Measurements from ENCODE around the gene SERINC3. TPM values are rescaled to one million over a fixed set of nuclear protein-coding genes. Genes with fewer than 3 reads are reported as not detected.
"Not testable (repeated sequence)": the region's sequence is repeated elsewhere in the genome, so short reads cannot be mapped to it uniquely, and the experiment has no call there.

SERINC3 gene
- polyA plus RNA-seq, 12 donors, result 38.1 to 61.1 (median 54.9) TPM; not detected in 1

DNA sequence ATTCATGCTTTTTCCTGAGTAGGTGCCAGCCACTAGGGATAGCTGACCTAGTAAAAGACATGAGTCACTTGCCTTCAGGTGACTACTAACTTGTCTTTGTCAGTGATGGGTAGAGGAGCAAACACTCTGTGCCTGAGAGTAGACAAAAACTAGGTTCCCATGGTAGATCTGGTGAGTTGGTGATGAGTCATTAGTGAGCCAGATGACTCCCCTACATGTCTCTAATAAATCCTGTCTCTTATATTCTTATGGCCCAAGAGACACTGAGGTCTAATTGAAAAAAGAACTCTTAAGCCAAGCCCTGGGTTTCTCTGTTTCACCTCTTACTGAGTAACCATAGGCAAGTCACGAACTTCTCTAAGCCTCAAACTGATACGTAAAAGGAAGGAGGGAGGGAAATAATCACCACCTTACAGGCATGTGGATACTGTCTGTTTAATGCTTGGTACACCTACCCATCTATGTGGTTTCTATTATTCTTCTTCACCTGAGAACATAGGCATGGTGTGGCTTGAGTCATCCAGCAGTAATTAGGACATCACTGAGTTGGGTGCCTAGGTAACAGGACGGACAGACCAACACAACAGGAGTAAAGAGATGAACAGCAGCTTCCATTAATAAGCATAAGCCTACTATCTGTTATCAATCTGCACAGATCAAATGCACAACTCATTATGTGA, 25.9 kb downstream of the SERINC3 start:
- no peak for DNase-seq

DNA sequence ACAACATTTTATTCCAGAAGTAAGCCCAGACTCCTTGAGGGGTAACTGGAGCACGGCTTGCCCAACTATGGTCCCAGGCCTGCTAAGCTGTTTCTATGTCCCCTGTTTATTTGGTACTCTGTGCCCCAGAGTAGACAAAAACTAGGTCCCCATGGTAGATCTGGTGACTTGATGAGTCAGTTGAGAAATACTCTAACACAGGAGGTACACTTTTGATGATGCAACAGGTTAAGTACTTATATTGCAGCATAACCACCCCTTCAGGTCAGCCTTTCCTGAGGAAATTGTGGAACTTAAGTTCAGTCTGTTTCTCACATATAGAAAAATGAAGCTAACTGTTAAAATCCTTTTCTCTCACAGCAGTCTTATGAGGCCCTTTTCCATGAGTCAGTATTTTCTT, 26.6 kb downstream of the SERINC3 start:
- DNase-seq, result no peak

DNA sequence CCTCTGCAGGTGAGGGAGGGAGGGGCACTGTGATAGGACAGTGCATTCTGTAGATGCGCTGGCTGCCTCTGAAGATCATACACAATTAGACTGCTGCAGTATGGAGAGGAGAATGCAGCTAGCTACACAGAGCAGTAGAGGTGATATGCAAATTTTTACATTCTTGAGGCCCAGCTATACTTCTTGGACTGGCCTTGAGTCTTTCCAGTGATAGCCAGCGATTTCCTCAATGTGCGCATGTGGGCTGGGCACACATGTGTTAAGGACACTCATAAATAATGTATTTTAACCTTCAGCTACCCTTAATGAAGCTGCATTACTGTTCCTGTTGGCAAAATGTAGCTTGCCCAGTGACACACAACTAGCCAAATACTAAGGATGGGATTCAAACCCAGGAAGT, 27.2 kb downstream of the SERINC3 start:
- DNase-seq, result no peak

DNA sequence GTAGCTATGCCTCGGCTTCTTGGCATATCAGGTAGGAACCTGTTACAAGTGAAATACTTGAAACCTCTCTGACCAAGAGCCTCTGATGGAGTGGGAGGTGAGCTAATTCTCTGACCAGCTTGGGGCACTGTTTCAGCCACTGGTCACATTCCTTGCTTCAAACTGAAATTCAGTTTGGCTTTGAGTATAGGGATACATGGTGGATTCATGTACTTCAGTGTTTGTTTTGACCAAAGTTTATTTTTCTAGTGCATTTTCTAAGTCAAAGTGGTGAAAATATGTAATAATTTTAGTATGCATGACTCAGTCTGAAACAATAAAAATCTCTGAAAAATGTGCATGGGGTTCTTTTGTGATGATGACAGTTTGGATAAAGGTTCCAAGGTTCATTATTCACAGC, 27.6 kb downstream of the SERINC3 start:
- no peak for DNase-seq

DNA sequence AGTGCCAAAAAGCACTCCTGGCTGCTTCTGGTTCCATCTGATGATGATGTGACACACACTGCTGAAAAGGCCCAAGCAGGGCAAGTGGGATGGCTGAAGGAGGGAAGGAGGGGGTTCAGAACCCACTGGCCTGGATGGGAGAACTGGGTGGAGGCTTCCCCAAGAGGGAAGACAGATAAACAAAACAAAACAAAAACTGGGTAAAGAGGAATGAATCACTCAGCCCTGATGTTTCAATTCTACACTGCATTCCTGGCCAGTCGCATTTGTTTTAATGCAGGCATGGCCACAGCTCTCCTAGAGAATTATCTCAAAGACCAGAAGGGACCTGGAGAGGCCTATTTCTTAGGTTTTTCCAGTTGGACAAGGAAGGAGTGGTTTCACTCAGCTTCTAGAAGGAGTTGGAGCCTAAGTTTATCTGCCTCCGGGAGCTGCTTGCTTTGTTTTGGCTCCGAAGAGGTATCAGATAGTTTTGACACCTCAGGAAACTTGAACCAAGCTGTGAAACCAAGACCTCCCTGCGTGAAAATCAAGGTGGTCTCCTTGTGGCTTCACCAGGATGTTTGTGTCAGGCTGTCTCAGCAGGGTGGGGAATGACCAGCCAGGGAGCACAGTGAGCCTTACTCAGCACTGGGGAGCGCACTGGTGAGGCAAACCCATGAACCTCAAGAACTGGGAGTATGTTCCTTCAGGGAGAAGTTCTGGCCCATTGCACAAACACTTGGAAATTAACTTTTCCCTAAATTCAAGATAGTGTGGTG, 30.1 kb downstream of the SERINC3 start:
- no peak for DNase-seq

DNA sequence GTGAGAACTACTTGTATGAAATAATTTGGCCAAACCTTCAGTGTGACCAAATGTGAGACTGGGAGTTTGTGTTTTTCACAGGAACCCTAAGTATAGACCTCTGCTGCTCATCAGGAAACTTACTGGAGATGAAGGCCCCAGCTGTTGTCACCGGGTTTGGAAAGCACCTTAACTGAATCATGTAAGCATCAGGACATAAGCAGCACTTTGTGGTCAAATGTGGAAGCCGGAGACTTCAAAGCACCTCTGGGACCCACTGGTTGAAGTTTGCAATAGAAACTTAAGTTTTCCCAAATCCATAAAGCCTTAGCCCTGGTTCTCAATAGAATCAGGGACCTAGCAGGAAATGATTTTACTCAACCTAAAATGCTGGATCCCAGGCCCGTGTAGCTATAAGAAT, 31.9 kb downstream of the SERINC3 start:
- DNase-seq, result no peak

DNA sequence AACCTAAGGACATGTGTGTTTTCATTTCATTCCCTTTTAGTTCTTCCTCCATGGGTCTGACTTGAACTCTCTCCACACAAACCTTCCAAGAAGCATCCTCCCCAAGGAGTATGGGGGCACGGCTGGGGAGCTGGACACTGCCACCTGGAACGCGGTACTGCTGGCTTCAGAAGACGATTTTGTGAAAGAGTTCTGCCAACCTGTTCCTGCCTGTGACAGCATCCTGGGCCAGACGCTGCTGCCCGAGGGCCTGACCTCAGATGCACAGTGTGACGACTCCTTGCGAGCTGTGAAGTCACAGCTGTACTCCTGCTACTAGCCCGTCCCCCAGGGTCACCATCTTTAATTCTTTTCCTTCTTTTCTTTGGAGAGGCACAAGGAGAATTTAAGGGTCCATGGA, 32.6 kb downstream of the SERINC3 start:
- no peak for DNase-seq

DNA sequence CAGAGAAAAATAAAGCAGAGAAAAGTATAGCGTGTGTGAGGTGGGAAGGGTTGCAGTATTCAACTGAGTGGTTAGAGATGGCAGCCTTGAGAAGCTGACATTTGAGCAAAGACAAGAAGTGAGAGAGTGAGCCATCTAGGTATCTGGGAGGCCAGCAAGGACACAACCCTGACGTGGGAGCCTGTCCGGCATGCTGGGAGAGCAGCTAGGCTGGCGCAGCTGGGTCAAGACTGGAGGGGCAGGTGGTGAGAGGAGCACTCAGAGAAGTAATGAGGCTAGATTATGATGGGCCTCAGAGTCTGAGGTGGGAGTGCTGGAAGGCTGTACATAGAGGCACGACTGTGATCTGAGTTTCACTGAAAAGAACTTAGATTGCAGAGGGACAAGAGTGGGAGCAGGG, 33.3 kb downstream of the SERINC3 start:
- no peak for DNase-seq

DNA sequence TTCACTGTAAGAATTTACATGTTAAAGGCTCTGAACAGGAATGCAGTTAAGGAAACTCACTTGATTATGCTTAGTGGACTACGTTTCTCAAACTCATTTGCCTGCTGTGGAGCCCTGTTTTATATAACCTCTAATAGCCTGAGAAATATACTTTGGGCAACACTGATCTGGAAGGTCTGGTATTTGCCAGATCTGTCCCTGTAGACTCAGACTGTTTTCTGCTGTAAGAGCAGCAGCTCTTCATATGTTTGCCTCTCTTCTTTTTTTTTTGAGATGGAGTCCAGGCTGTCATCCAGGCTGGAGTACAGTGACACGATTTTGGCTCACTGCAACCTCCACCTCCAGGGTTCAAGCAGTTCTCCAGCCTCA, 36.1 kb downstream of the SERINC3 start:
- DNase-seq, result no peak

DNA sequence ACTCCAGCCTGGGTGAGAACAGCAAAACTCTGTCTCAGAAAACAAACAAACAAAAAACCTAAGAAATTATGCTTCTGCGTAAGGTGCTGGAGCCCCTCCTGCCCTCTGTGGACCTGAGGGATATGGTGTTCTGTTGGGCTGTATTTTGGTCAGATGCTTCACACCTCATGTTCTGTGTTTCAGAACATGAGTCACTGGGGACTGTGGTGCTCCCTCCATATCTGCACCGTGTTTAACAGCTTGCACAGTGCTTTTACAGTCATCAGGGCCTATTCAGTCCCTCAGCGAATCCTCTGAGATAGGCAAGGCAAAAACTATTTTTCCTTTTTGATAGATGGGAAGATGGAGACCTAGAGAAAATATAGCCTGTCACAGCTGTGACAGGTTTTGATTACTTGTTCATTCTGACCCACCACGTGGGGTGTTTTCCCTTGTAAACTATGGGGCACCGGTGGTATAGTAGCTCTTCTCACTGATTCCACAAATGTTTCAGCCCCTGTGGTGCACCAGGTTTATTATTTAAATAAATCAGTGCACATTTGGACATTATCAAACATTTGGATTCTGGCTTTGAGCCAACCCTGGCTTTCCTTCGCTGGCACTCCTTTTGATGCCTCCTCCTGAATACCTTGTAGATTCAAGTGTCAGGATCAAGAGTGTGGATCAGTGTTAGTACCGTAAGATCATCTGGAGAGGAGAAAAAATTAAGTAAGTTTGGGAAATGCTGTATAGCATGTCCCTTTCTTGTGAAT, 36.6 kb downstream of the SERINC3 start:
- DNase-seq, result no peak

DNA sequence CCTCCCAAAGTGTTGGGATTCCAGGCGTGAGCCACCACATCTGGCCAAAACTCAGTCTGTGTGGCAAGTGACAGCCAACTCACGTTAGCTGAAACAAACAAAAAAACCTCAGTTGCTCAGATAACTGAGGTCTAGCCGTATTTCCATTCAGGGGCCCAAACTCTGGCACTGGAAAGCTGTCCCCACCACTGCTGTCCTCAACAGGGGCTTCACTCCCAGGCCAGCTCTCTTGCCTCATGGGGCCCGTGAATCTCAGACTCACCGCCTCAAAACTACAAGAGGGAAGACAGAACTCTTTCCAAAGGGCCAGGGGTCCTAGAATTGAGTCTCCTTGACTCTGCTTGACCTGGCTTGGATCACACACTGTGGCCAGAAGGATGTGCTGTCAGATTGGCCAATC, 38.8 kb downstream of the SERINC3 start:
- DNase-seq, result no peak

DNA sequence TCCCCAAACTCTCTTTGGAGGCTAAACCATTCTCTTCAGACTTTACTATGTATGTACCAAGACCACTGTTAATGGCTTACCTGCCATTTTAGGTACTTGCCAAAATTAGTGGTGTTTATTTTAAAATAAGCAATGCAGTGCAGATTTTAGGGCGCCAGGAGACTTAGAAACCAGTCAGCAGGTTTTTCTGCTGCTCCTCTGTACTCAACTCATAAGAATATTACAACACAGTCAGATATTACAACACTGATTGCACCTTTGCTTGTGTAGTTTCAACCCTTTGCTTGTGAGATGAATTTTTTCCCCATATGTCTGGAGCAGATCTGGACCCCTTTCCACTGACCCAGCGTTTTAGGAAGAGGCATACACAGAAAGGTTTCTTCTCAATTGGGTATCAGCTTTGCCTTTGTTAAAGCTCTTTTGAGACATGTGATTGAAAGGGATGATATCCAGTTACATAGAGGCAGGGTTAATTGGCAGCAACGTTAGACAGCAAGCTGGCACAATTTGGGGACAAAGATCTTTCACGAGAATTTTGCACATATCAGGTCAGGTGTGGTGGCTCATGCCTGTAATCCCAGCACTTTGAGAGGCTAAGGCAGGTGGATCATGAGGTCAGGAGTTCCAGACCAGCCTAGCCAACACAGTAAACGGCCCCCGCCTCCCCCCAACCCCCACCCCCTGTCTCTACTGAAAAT, 40.0 kb downstream of the SERINC3 start:
- DNase-seq, result no peak

DNA sequence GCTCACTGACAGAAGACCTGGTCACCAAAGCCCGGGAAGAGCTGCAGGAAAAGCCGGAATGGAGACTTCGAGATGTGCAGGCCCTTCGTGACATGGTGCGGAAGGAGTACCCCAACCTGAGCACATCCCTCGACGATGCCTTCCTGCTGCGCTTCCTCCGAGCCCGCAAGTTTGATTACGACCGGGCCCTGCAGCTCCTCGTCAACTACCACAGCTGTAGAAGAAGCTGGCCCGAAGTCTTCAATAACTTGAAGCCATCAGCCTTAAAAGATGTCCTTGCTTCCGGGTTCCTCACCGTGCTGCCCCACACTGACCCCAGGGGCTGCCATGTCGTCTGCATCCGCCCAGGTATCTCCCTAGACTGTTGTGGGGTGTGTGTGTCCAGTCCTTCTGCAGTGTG, 41.8 kb downstream of the SERINC3 start:
- no peak for DNase-seq

DNA sequence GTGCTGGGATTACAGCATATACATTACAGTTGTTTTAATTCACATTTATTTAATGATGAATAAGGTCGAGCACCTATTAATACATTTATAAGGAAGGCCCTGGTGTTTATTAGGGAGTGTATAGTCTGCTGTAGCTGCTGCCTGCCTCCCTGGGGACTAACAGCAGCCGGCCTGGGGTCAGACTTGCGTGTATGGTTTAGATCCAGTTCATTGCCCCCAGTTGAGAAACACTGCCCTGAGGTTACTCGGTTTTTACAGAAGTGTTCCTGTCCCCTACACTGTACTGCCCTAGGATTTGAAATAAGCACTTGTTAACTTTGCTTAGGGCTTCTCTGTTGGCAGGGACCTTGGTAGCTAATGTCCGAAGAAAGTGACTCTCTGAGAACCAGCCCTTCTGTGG, 42.2 kb downstream of the SERINC3 start:
- no peak for DNase-seq

DNA sequence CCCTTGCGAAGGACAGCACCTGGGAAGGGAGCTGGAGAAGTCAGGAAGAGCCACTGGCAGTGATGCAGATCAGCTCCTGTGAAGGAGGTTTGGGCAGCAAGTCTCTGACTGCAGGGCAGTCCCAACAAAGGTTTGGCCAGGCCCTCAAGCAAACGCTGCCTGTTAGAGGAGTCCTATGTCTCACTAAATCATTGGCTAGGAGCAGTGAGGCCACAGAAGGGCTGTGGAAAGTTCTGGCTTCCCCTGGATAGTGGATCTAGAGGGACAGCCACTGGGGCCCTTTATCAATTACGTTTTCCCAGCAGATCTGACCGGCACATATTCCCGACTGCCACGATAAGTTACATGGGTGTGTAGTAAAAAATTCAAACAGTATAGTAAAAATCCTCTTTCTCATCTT, 43.7 kb downstream of the SERINC3 start:
- DNase-seq, result no peak

DNA sequence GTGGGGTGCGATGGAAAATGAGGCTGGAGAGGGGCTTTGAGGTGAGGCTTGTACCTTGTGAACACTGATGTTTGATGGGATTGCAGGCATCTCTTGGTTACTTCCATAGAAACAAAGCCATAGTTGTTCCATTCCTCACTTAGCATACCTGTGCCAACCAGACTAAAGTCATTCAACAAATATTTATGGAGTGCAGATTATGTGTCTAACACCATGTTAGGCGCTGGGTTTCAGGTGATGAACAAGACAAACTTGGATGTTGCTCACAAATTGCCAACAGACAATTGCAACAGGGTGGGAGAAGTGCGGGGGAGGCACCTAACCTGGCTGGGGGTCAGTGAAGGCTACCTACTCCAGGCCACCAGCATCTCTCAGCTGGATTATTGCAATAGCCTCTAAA, 44.7 kb downstream of the SERINC3 start:
- no peak for DNase-seq

DNA sequence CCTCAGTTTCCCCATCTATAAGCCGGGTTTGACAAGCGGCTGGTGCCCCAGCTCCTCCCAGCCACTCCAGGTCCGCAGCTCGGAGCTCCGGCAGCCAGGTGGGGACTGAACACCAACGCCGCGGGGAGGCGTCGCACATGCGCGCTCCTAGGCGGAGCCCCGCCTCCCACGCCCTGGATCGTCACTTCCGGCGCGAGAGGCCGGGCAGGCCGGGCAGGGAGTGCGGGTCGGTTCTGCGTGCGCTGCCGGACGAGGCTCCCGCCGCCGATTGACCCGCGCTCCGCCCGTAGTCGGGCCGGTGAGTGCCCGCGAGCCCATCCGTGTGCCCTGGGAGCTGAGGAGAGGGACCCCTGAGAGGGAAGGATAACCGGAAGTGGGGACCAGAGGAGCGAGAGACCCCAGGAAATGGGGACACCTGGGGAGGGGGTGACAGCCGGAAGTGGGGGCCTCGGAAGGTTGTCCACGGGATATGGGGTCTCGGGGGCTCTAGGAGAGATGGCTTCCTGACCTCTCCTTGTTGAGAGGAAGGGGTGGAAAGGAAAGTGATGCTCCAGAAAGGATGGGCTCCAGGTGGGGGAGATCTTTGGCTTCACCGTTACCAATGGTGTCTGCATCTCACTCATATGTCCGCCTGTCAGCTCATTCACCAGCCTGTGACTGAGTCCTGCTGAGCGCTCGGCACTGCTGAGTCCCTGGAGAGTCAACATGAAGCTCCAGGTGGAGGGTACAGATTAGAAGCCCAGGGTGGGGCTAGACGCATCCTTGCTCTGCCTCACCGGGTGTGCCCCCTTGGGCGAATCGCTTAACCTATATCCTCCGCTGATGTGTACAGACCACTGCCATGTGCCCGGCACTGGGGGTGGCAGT, 45.9 kb downstream of the SERINC3 start, which contains the start of gene TTPAL:
Gene TTPAL, plus strand, starts transcription at position 181 of the 867 bp plus-strand sequence. CDS start 4,126 bp downstream, outside the sequence.
- peak; percentile 89 for DNase-seq

DNA sequence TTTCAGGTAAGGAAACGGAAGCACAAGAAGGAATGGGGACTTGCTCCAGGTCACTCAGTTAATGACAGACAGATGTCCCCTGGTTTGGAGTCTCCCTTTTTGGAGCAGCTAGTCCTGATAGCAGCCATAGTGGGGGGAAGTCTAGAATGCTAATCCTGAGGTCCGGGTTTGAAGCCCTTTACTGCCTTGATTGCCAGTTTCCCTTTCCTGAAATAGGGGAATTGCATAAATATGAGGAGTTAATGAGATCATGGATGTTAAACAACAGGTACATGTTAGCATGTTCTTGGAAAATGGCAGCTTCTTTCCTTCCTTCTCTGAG, 46.5 kb downstream of the SERINC3 start:
- peak; percentile 7 for DNase-seq

DNA sequence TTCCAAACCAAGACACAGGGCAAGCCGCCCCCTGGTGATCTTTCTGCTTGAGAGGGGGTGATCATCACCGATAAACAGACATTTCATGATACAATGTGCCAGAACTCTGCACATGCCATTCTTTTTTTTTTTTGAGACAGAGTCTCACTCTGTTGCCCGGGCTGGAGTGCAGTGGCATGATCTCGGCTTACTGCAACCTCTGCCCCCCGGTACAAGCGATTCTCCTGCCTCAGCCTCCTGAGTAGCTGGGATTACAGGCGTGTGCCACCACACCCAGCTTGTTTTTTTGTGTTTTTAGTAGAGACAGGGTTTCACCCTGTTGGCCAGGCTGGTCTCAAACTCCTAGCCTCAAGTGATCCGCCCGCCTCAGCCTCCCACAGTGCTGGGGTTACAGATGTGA, 49.6 kb downstream of the SERINC3 start:
- not testable (repeated sequence) for DNase-seq

DNA sequence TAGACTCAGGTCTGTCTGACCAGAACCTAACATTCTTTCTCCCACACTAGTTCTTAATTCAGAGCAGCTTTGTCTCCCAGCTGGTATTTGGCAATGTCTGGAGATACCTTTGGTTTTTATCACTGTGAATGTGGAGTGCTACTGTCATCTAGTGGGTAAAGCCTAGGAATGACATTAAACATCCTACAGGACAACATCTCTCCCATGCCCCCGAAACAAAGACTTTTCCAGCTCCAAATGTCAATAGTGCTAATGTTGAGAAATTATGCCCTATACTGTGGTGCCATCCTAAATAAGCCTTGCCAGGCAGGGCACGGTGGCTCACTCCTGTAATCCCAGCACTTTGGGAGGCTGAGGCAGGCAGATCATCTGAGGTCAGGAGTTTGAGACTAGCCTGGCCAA, 50.4 kb downstream of the SERINC3 start:
- no peak for DNase-seq

DNA sequence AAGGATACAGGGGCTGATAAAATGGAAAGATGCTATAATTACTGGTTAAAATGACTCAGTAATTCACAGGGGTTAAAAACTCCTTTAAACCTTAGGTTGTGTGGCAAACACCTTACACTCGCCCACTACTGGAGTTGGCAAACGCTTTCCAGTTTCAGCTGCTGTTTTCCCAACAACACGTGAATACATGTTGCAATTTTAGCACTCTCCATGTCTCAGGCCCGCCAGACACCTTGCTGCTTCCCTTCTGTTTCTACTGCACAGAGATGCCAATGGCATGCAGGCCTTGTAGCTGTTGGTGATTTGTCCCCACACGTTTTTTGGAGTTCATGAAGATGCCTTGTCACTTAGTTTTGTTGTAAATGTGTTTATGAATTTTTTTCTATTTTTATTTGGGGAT, 51.5 kb downstream of the SERINC3 start:
- DNase-seq, result no peak

All from muscle of arm (tissue), 12 donors.